NCI-H345 treated with DMSO at 0.1 percent for 48 hours (cell line): ENCODE measurements around the gene TRA2B.

Experiments used
- DNase-seq: peaks from one replicate; lab custom pipeline; 2025; ENCODE audit not compliant: unreplicated experiment; lab: John Stamatoyannopoulos, UW

TRA2B gene

DNA sequence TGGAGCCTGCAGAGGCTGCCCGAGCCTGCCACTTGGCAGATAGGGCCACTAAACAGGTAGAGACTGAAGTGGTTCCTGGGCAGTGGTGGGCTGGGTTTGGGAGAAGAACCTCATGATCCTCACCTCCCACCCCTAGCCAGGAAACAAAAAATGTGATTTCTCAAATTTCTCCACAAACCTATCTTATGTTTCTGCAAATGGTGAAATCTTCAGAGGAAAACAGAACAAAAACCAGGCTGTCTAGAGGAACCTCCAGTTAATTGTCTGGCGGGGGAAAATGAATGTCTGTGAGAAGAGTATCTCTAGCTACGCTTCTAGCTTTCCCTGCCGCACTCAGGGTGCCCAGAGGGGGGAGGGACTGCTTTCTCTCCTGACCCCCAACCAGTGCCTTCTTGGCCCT, 55.9 kb downstream of the TRA2B start:
- no peak for DNase-seq

DNA sequence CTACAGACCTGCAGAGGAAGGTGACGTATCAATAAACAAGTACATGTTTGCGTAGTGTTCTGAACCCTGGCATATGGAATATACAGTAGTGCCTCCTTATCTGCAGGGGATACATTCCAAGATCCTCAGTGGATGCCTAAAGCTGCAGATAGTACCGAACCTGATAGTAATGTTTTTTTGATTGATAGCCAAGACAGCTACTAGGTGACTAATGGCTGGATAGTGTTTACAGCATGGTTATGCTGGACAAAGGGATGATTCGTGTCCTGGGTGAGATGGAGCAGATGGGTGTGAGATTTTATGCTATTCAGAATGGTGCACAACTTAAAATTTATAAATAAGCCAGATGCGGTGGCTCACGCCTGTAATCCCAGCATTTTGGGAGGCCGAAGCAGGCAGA, 57.2 kb downstream of the TRA2B start:
- no peak for DNase-seq

DNA sequence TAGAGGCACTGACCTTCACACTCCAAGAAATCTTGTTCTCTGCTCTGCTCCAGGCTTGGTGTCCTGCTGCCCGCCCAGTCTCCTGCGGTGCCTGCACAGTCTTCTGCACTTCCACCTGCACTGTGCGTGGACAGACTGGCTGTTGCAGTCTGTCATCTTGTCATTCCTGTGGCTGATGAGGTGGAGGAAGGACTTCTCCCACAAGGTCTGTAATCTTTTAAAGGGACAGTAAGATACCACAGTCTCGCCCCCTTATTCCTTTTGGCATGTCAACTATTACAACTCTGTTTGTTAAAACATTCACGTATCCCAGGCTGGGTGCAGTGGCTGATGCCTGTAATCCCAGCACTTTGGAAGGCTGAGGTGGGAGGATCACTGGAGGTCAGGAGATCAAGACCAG, 58.9 kb downstream of the TRA2B start:
- no peak for DNase-seq

DNA sequence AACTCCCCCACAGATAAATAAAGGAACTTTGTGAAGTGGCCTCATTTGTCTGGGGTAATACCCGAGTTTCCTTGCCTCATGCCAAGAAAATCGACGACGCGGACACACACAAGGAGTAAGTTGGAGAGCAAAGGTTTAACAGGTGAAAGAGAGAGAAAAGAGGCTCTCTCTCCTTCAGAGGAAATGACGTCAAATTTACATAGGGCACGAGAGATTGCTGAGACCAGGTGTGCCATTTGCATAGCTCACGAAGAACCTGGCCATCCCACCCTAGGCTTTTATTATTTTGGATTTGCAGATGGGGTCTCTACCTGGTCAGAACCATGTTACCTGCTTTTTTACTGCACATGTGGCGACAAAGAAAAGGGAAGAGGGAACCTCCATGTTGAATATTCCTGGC, 63.7 kb downstream of the TRA2B start:
- DNase-seq = no peak

DNA sequence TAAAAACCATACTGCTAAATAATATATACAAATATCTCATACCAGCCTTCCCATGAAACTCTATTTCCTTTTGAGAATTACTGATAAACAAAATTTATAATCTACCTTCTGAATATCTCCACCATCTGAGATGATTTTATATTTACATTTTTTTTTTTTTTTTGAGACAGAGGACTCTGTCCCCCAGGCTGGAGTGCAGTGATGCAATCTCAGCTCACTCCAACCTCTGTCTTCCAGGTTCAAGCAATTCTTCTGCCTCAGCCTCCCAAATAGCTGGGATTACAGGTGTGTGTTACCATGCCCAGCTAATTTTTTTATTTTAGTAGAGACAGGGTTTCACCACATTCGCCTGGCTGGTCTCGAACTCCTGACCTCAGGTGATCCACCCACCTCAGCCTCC, 70.2 kb downstream of the TRA2B start:
- no peak for DNase-seq

DNA sequence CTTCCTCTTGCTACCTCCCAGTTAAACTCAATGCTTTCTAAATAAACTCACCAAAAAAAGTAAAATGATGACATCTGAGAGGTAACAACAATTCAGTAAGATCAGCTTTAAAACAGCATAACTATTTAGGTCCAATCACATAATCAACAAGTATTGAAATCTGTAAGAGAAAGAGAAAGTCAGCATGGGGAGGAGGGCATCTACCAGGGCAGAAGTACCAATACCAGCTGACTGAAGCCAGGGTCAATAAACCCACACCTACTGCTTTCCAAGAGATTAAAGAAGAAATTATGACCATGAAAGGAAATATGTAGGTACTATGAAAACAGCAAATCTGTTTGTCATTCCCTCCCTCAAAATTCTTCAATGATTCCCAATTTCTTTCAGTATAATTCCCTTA, 70.8 kb downstream of the TRA2B start:
- no peak for DNase-seq

DNA sequence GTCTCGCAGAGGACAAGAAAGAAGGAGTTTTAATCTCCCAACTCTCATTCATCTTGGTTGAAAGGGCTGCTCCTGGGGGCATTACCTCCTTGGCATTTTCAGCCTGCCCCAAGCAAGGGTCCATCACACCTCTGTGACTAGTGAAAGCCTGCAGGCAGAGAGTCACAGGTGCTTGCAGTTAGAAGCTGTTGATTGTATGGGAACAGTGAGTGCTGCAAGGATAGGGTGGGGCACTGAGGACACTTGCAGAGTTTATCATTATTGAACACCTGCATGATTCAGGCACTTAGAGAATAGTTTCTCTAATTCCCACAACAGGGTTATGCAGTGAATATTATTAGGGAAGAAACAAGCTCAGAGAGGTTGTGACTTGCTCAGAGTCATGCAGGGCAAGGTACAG, 71.3 kb downstream of the TRA2B start:
- no peak for DNase-seq
